ENCODE data around the gene LCTL. TPM values are rescaled to one million over a fixed set of nuclear protein-coding genes. Genes with fewer than 3 reads are reported as not detected.
A peak's percentile ranks its signal among the peaks of the same experiment; 100 is the strongest.

LCTL gene
- total RNA-seq, 2 donors from 2014 or later, result not detected

DNA sequence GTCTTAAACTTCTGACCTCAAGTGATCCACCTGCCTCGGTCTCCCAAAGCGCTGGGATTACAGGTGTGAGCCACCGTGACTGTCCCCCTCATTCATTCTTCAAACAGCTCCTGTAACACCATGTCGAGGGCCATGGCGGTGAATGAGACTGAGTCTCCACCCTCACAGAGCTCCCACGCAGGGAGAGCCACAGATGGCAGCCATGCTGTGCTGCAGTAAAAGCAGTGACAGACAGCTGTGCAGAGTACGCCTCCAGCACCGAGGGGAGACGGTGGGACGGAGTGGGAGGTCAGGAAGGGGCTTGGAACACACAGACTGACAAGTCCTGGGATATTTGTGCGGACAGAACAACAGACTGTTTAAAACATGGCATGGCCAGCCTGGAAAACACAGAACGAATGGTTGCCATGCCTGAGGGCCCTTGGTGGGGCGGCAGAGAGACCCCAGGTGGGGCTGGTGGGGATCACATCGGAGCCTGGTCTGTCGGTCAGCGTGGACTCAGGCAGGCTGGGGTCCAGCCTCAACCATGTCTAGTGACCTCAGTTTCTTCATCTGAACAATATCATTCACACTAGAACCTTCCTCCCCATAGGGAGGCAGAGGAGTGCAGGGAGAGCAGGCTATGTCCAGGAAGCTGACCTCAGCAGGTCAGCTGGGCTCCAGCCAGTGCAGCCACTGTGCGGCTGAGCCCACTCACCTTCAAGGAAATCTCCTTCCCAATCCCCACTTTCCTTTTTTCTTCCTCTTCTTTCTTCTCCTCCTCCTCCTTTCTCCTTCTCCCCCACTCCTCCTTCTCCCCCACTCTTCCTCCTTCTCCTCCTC, 20.6 kb upstream of the LCTL start:
- no peak overlapping the region for H3K27ac ChIP-seq
- TF ChIP-seq, protein P1, sequence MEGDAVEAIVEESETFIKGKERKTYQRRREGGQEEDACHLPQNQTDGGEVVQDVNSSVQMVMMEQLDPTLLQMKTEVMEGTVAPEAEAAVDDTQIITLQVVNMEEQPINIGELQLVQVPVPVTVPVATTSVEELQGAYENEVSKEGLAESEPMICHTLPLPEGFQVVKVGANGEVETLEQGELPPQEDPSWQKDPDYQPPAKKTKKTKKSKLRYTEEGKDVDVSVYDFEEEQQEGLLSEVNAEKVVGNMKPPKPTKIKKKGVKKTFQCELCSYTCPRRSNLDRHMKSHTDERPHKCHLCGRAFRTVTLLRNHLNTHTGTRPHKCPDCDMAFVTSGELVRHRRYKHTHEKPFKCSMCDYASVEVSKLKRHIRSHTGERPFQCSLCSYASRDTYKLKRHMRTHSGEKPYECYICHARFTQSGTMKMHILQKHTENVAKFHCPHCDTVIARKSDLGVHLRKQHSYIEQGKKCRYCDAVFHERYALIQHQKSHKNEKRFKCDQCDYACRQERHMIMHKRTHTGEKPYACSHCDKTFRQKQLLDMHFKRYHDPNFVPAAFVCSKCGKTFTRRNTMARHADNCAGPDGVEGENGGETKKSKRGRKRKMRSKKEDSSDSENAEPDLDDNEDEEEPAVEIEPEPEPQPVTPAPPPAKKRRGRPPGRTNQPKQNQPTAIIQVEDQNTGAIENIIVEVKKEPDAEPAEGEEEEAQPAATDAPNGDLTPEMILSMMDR (IDR thresholded peaks at IDR 0.05), result no peak
- peaks cover 0 to 9% of the 10 kb centered on the region in 2 donors for H3K4me1 ChIP-seq
- H3K36me3 ChIP-seq, result no peaks in the 10 kb centered on the region
- no peak for DNase-seq (ENCODE audit: low spot score)
- H3K9me3 ChIP-seq, result no peaks in the 10 kb centered on the region
- no peak overlapping the region for H3K4me3 ChIP-seq
- H3K27me3 ChIP-seq, result no peaks in the 10 kb centered on the region

DNA sequence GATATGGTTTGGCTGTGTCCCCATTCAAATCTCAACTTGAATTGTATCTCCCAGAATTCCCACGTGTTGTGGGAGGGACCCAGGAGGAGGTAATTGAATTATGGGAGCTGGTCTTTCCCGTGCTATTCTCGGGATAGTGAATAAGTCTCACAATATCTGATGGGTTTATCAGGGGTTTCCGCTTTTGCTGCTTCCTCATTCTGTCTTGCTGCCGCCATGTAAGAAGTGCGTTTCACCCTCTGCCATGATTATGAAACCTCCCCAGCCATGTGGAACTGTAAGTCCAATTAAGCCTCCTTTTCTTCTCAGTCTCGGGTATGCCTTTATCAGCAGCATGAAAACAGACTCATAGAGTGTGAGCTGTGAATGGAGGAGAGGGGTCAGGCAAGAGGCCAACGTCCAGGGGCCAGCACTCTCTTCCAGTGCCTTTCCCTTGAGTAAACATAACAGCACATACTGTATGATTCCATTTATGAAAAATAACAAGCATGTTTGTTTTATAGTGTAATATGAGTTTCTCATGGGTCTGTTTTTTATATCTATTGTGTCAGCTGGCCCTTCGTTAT, 16.3 kb upstream of the LCTL start:
- H3K27me3 ChIP-seq, result no peaks in the 10 kb centered on the region
- no peak overlapping the region for H3K27ac ChIP-seq
- no peak for DNase-seq (ENCODE audit: low spot score)
- TF ChIP-seq, protein P1 (IDR thresholded peaks at IDR 0.05), result no peak
- peaks cover 0 to 5% of the 10 kb centered on the region in 2 donors for H3K4me1 ChIP-seq
- H3K4me3 ChIP-seq, result no peak overlapping the region
- no peaks in the 10 kb centered on the region for H3K36me3 ChIP-seq
- no peaks in the 10 kb centered on the region for H3K9me3 ChIP-seq

DNA sequence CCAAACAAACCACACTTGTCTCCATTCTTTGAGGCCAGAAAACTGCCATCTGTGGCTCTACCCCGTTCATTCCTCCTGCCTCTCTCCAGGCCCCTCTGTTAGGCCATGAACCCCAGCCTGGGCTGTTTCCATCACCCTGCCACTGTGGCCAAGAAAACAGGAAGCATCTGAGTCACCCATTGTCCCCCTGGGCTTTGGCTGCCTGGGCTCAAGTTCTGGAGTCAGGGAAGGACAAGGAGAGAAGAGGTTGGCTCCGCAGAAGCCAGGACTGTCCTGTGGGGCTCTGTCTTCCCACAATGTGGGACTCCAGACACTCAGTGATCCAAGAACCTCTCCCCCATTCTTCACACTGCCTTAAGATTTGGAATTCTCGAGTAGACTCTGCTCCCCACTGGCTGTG, 14.8 kb upstream of the LCTL start:
- Histone ChIP-seq H3K36me3 (no peaks in the 10 kb centered on the region), H3K9me3 (no peaks in the 10 kb centered on the region), H3K4me3 (no peak overlapping the region), H3K27ac (no peak overlapping the region), H3K4me1 (peaks cover 0 to 5% of the 10 kb centered on the region in 2 donors), H3K27me3 (no peaks in the 10 kb centered on the region)
- DNase-seq (ENCODE audit: low spot score), result peak; percentile 74
- TF ChIP-seq, protein P1 (IDR thresholded peaks at IDR 0.05), result no peak

DNA sequence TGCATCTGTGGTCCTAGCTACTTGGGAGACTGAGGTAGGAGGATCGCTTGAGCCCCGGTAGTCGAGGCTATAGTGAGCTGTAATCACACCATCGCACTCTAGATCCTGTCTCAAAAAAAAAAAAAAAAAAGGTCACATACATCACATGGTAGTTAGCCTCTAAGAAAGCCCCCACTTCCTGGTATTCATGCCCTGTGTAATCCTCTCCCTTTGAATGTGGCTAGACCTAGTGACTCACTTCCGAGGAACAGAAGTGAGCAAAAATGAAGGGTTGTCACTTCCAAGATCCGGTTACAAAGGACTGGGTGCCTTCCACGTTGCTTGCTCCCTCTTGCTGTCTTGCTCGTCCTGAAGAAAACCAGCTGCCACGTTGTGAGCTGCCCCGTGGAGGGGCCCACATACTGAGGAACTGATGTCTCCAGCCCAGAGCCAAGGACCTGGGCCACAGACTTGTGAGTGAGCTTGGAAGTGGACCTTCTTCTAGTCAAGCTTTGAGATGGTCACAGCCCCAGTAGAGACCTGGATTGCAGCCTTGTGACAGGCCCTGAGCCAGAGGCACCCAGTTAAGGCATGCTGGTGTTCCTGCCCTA, 12.6 kb upstream of the LCTL start:
- Histone ChIP-seq H3K4me3 (no peak overlapping the region), H3K4me1 (peaks cover 0 to 5% of the 10 kb centered on the region in 2 donors), H3K27ac (no peak overlapping the region), H3K27me3 (no peaks in the 10 kb centered on the region), H3K9me3 (no peaks in the 10 kb centered on the region), H3K36me3 (no peaks in the 10 kb centered on the region)
- DNase-seq (ENCODE audit: low spot score), result no peak
- TF ChIP-seq, protein P1 (IDR thresholded peaks at IDR 0.05), result no peak

DNA sequence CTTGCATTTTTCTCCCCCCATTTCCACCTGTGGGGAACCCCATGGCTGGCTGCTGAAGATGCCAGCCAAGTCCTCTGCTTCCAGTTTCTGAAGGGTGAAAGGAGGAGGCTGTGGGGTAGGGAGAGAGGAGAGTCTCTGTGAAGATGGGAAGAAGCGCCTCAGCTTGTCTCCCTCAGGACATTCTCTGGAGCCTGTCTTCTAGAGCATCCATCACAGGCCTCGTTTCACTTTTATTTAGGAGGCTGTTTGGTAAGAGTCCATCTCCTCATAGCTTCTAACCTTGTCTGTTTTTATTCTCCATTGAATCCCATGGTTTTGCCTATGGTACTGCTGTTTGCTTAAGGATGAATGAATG, 8.8 kb upstream of the LCTL start:
- Histone ChIP-seq H3K27ac (no peak overlapping the region), H3K4me3 (no peak overlapping the region), H3K36me3 (no peaks in the 10 kb centered on the region), H3K9me3 (no peaks in the 10 kb centered on the region), H3K27me3 (no peaks in the 10 kb centered on the region), H3K4me1 (no peaks in the 10 kb centered on the region)
- TF ChIP-seq, protein P1 (IDR thresholded peaks at IDR 0.05), result no peak
- no peak for DNase-seq (ENCODE audit: low spot score)

Data from right atrium auricular region (tissue), 2 donors.